K562 (cell line): ENCODE measurements around the gene LRP1. TPM values are rescaled to one million over a fixed set of nuclear protein-coding genes. Genes with fewer than 3 reads are reported as not detected.

Source experiments
- ATAC-seq: fragments of 200-7000 bp; cut with Tn5 transposase; 3 replicates; pipeline ENCODE4 v1.9.1; 2020; ENCODE audit warnings: moderate library complexity
- BruUV-seq: library from RNA; stranded (reverse); fragments of 400-500 nt; replicated peaks from 2 replicates; lab custom pipeline; 2021; lab: Mats Ljungman, UMichigan
- CTCF ChIA-PET: fragments of 300-600 bp; formaldehyde crosslinking; extraction: SDS; loops from one replicate; lab custom pipeline; 2021; ENCODE audit warnings: low intra/inter-chr PET ratio; lab: Yijun Ruan, JAX
- POLR2A ChIA-PET: fragments of 300-600, 350-650 bp; sonication (Branson Sonifier 250); formaldehyde crosslinking; extraction: SDS; loops from one replicate; lab custom pipeline; 2021; ENCODE audit warnings: antibody characterized with exemption, inconsistent platforms; lab: Yijun Ruan, JAX
- DNase-seq, 4 experiments: peaks; one replicate each; pipeline versions ENCODE4 v3.0.0 to v3.0.0-alpha.2; 2011 to 2018; ENCODE audit warnings: low spot score in 3 of 4, mixed read lengths in 3 of 4; ENCODE audit errors: extremely low read depth in 1 of 4
- FAIRE-seq: peaks from 2 replicates; lab custom pipeline; 2011; peaks lifted over from hg19 to GRCh38; lab: Jason Lieb, UNC
- H2AFZ ChIP-seq: 2 replicates; pipeline ENCODE4 v1.6.0; 2011; ENCODE audit warnings: low read depth, low read length, control low read depth, inconsistent platforms
- H3K27ac ChIP-seq: fragments of 200-600 bp; 3 replicates; pipeline ENCODE4 v1.8.0; 2011; ENCODE audit warnings: low read depth, mild to moderate bottlenecking, control low read depth, inconsistent platforms, low read length, moderate library complexity, mixed read lengths; ENCODE audit errors: extremely low read depth
- H3K27me3 ChIP-seq, 2 experiments: fragments of 300-600 bp in 1 of 2; 2 replicates in 1 of 2; 3 replicates in 1 of 2; pipeline versions ENCODE4 v1.6.0 to v1.8.0; 2011; ENCODE audit warnings: inconsistent platforms in 2 of 2, low read length in 2 of 2, mild to moderate bottlenecking in 1 of 2, mixed read lengths in 1 of 2, moderate library complexity in 1 of 2; ENCODE audit not compliant: control insufficient read depth in 2 of 2, insufficient read depth in 2 of 2
- H3K36me3 ChIP-seq: fragments of 300-600 bp; 3 replicates; pipeline ENCODE4 v1.8.0; 2011; ENCODE audit warnings: mild to moderate bottlenecking, low read length, inconsistent platforms; ENCODE audit not compliant: control insufficient read depth, insufficient read depth
- H3K4me1 ChIP-seq, 2 experiments: fragments of 200-600 bp in 1 of 2; replicated peaks in 1 of 2; 2 replicates in 1 of 2; 3 replicates in 1 of 2; pipeline versions ENCODE4 v1.5.1 to v1.8.0; 2011; ENCODE audit warnings: inconsistent platforms in 2 of 2, low read length in 2 of 2, mild to moderate bottlenecking in 1 of 2, mixed read lengths in 1 of 2, moderate library complexity in 1 of 2; ENCODE audit not compliant: control insufficient read depth in 2 of 2, insufficient read depth in 2 of 2
- H3K4me2 ChIP-seq: 2 replicates; pipeline ENCODE4 v1.6.1; 2011; ENCODE audit warnings: low read length, control low read depth, inconsistent platforms, mixed read lengths; ENCODE audit not compliant: insufficient read depth
- H3K4me3 ChIP-seq: fragments of 200-600 bp; sonication (generic), shearing (Covaris generic); 2 replicates; pipeline ENCODE4 v1.5.1; 2016; ENCODE audit warnings: control low read depth, inconsistent platforms
- H3K79me2 ChIP-seq: fragments of 200-600 bp; 3 replicates; pipeline ENCODE4 v1.8.0; 2011; ENCODE audit warnings: low read length, inconsistent platforms; ENCODE audit not compliant: control insufficient read depth, insufficient read depth
- H3K9ac ChIP-seq, 2 experiments: 2 replicates each; pipeline versions ENCODE4 v1.6.0 to v1.6.1; 2011; ENCODE audit warnings: low read depth in 2 of 2, low read length in 2 of 2, control low read depth in 1 of 2, inconsistent platforms in 1 of 2, mild to moderate bottlenecking in 1 of 2, mixed read lengths in 1 of 2; ENCODE audit not compliant: insufficient read depth in 1 of 2
- H3K9me1 ChIP-seq: one replicate; pipeline ENCODE4 v1.6.0; 2011; ENCODE audit warnings: inconsistent platforms, mild to moderate bottlenecking, low read length, moderate library complexity; ENCODE audit not compliant: control insufficient read depth, insufficient read depth
- H3K9me3 ChIP-seq: replicated peaks from 2 replicates; pipeline ENCODE4 v1.5.1; 2011; ENCODE audit warnings: low read depth, low read length, inconsistent platforms; ENCODE audit not compliant: control insufficient read depth, insufficient read depth
- H4K20me1 ChIP-seq: replicated peaks from 2 replicates; pipeline ENCODE4 v1.6.1; 2011; ENCODE audit warnings: low read length, inconsistent platforms, mixed read lengths; ENCODE audit not compliant: control insufficient read depth, insufficient read depth
- ADNP ChIP-seq: fragments of 200-800 bp; sonication (Bioruptor generic); IDR thresholded peaks from 2 replicates; pipeline ENCODE4 v1.6.1; 2016; ENCODE audit warnings: missing genetic modification characterization, missing compliant biosample characterization
- CBX1 ChIP-seq: sonication (generic); IDR thresholded peaks from 2 replicates; pipeline ENCODE4 v1.6.1; 2016; ENCODE audit warnings: antibody characterized with exemption, low read depth, mild to moderate bottlenecking
- ELK1 ChIP-seq: sonication (generic); formaldehyde crosslinking; IDR thresholded peaks from 2 replicates; pipeline ENCODE4 v1.8.1; 2022; ENCODE audit warnings: missing genetic modification reagents
- ESRRA ChIP-seq: fragments of 450-650 bp; IDR thresholded peaks from 2 replicates; pipeline ENCODE4 v1.6.1; 2014; ENCODE audit warnings: low read depth, mild to moderate bottlenecking, moderate library complexity, borderline replicate concordance
- GABPA ChIP-seq: fragments of 200-800 bp; sonication (Bioruptor generic); conservative IDR thresholded peaks from 2 replicates; pipeline ENCODE4 v1.6.1; 2016; ENCODE audit warnings: low read depth, missing genetic modification characterization, missing compliant biosample characterization
- ID3 ChIP-seq, 2 experiments: fragments of 250-450 bp in 1 of 2; fragments of 450-650 bp in 1 of 2; sonication (Bioruptor Pico) in 1 of 2; IDR thresholded peaks; 2 replicates each; pipeline versions ENCODE4 v1.6.1 to v1.8.0; 2016 to 2021; ENCODE audit warnings: mild to moderate bottlenecking in 2 of 2, moderate library complexity in 2 of 2, missing compliant biosample characterization in 1 of 2, missing genetic modification characterization in 1 of 2
- NCOA1 ChIP-seq: fragments of 450-650 bp; IDR thresholded peaks from 2 replicates; pipeline ENCODE4 v1.6.1; 2016; ENCODE audit warnings: low read depth
- NR3C1 ChIP-seq: sonication (generic); formaldehyde crosslinking; IDR thresholded peaks from 2 replicates; pipeline ENCODE4 v1.8.1; 2022; ENCODE audit warnings: missing genetic modification reagents
- PBX2 ChIP-seq, 2 experiments: IDR thresholded peaks in 1 of 2; conservative IDR thresholded peaks in 1 of 2; 2 replicates each; pipeline ENCODE4 v1.6.1; 2016; ENCODE audit warnings: low read depth in 2 of 2, mild to moderate bottlenecking in 1 of 2, missing compliant biosample characterization in 1 of 2, missing genetic modification characterization in 1 of 2, moderate library complexity in 1 of 2
- PKNOX1 ChIP-seq: fragments of 450-650 bp; IDR thresholded peaks from 2 replicates; pipeline ENCODE4 v1.6.1; 2016
- POLR2AphosphoS5 ChIP-seq: IDR thresholded peaks from 2 replicates; pipeline ENCODE4 v1.6.1; 2011; ENCODE audit warnings: mild to moderate bottlenecking, low read depth, low read length, moderate library complexity; ENCODE audit not compliant: control insufficient read depth, insufficient read depth
- PRMT5 ChIP-seq: sonication (generic); formaldehyde crosslinking; IDR thresholded peaks from 2 replicates; pipeline ENCODE4 v1.5.0; 2020; ENCODE audit warnings: missing genetic modification reagents
- SRSF3 ChIP-seq: fragments of 200-400 bp; formaldehyde crosslinking; IDR thresholded peaks from 2 replicates; pipeline ENCODE4 v1.6.1; 2016; ENCODE audit warnings: mild to moderate bottlenecking, low read length, moderate library complexity; ENCODE audit not compliant: insufficient read depth
- ZNF143 ChIP-seq: sonication (generic); formaldehyde crosslinking; IDR thresholded peaks from 2 replicates; pipeline ENCODE4 v1.9.0; 2022; ENCODE audit warnings: mild to moderate bottlenecking, missing genetic modification reagents
- ZNF507 ChIP-seq: conservative IDR thresholded peaks from 2 replicates; pipeline ENCODE4 v1.6.1; 2017; ENCODE audit warnings: missing genetic modification characterization, missing compliant biosample characterization
- ZNF561 ChIP-seq: fragments of 450-650 bp; formaldehyde crosslinking; conservative IDR thresholded peaks from 2 replicates; pipeline ENCODE4 v1.4.0; 2020; ENCODE audit warnings: mild to moderate bottlenecking, moderate library complexity
- WGBS: fragments of 100-300 bp; shearing (Covaris generic); methylation state at CpG from one replicate; pipeline ENCODE4 v1.1.6; 2016; ENCODE audit warnings: low coverage, mixed read lengths; ENCODE audit not compliant: insufficient coverage; ENCODE audit errors: missing lambda C conversion rate; 5-methylcytosine and 5-hydroxymethylcytosine counted together
- in situ Hi-C: fragments of 300-500 bp; cut with MboI; formaldehyde crosslinking; loops from 4 replicates; pipeline ENCODE4 v1.15.0; 2018; ENCODE audit warnings: inconsistent platforms, mixed read lengths
- intact Hi-C: fragments of 100-400 bp; cut with micrococcal nuclease; formaldehyde crosslinking; loops from 2 replicates; pipeline ENCODE4 v1.14.2; 2022
- polyA plus RNA-seq, 8 experiments: library from polyadenylated mRNA; depleted of rRNA in 4 of 8; stranded (reverse) in 5 of 8; unstranded in 3 of 8; fragments of >200 nt; fragmentation: Nextera tagmentation in 2 of 8; fragmentation: Illumina TruSeq in 1 of 8; extraction: Ambion mirVana in 2 of 8; extraction: Trizol in 1 of 8; gene quantifications; 2 replicates each; pipeline versions ENCODE4 v1.2.1 to v1.2.3, GENCODE V29; 2011 to 2014; ENCODE audit warnings: inconsistent platforms in 1 of 8, missing spikeins in 1 of 8
- total RNA-seq, 7 experiments: library from RNA; depleted of rRNA in 6 of 7; stranded (reverse); fragments of >200 nt in 6 of 7; fragmentation: Illumina TruSeq in 2 of 7; extraction: Trizol in 2 of 7; gene quantifications; 2 replicates each; pipeline versions ENCODE4 v1.2.1 to v1.2.3, GENCODE V29; 2011 to 2021; ENCODE audit warnings: low replicate concordance in 1 of 7

The LRP1 gene
- total and polyA plus RNA-seq, 9 of the 15 experiments (the other 6 are each of a cell fraction or from before 2014, with no cell fraction given) = 0.04 to 0.64 (median 0.19) TPM; not detected in 2

- TF ChIP-seq POLR2AphosphoS5 = no peak
- no peak for TF ChIP-seq GABPA (tag)
- peak; percentile 27; the same call in 1 of the 2 replicates for TF ChIP-seq ADNP (tag)
- no peak for TF ChIP-seq PRMT5 (CRISPR knock-in tag)
- no peak for TF ChIP-seq CBX1
- no peak for TF ChIP-seq SRSF3
- TF ChIP-seq ELK1 = no peak
- no peak for TF ChIP-seq ZNF561
- no peak for TF ChIP-seq ESRRA
- TF ChIP-seq ZNF143 (CRISPR knock-in tag) = 0 out of 2 replicates have a peak, but pooled peaks have one; percentile 12
- TF ChIP-seq, all 486 proteins: peak for 4
Observed at GRCh38 chr12:57079821-57080220, 48.5 kb upstream of the LRP1 start (continued).

GRCh38 chr12:57080855-57081254, 47.4 kb upstream of the LRP1 start:
- Histone ChIP-seq H3K4me3 (no peak overlapping the region), H3K9me3 (no peaks in the 10 kb centered on the region), H3K36me3 (peaks cover 7% of the 10 kb centered on the region; the same call in 1 of the 3 replicates), H4K20me1 (no peaks in the 10 kb centered on the region), H3K9ac (no peak overlapping the region), H3K27ac (no peak overlapping the region), H2AFZ (no peak overlapping the region), H3K9me1 (no peaks in the 10 kb centered on the region), H3K4me1 (peaks cover 18 to 21% of the 10 kb centered on the region in 2 experiments), H3K79me2 (peaks cover 26% of the 10 kb centered on the region), H3K4me2 (no peak overlapping the region), H3K27me3 (no peaks in the 10 kb centered on the region)
- no peak for FAIRE-seq
- in situ Hi-C loops = no loop called here
- intact Hi-C loops = loop anchor here (10.0 kb wide), 1 partner anchor 446 kb away; the partner anchor contains the start of gene BAZ2A
- DNase-seq = no peak
- WGBS = 67% methylated on average over 1 of the region's 1 CpG
- ATAC-seq = no peak
- ChIA-PET CTCF (no interaction called here), POLR2A (interaction anchor here (0.7 to 3.6 kb wide), 4 partner anchors 9 to 22 kb away, joined by 3 to 44 read pairs (median 4); partner anchors contain the start of gene NAB2)
- no TSS peak for BruUV-seq
- TF ChIP-seq ZNF507 (tag) (no peak), PKNOX1 (peak; percentile 51), NCOA1 (no peak), PBX2 (CRISPR knock-in tag; IDR thresholded peaks at IDR 0.05; ENCODE audit: low read depth) (no peak), PBX2 (tag; conservative IDR thresholded peaks at IDR 0.05; ENCODE audit: low read depth) (peak; percentile 68), ID3 (CRISPR knock-in tag; IDR thresholded peaks at IDR 0.05) (no peak), ID3 (tag; IDR thresholded peaks at IDR 0.05) (no peak), NR3C1 (no peak)
